ENCODE results near the gene ELFN1.

- TF ChIP-seq TAF1 (IDR thresholded peaks at IDR 0.05; ENCODE audit: borderline replicate concordance, insufficient read depth, low read length), result no peak
- no peak for TF ChIP-seq POLR2AphosphoS5 (IDR thresholded peaks at IDR 0.05; ENCODE audit: low read depth, low read length)
- no peak for TF ChIP-seq REST (IDR thresholded peaks at IDR 0.05; ENCODE audit: insufficient read depth in 1 of 2, low read depth in 2 of 2, low read length in 2 of 2)
- TF ChIP-seq SIN3A (IDR thresholded peaks at IDR 0.05; ENCODE audit: borderline replicate concordance, insufficient read depth, low read length), result no peak
- TF ChIP-seq FOXP2 (optimal IDR thresholded peaks at IDR 0.05; ENCODE audit: borderline replicate concordance, extremely low read depth, extremely low read length, insufficient read depth), result no peak
Observed at GRCh38 chr7:1704811-1705738, 35.0 kb downstream of the ELFN1 start.
